Endothelial cell of umbilical vein (primary cell): ENCODE measurements around the gene ARHGAP42. TPM values are rescaled to one million over a fixed set of nuclear protein-coding genes. Genes with fewer than 3 reads are reported as not detected.

Experiments used
- BruUV-seq: library from RNA; stranded (reverse); fragments of 400-500 nt; replicated peaks from 2 replicates; lab custom pipeline; 2021; lab: Mats Ljungman, UMichigan
- CTCF ChIA-PET: fragments of 300-600, 350-600 bp; sonication (Branson Sonifier 250); formaldehyde crosslinking; loops from one replicate; lab custom pipeline; 2021; ENCODE audit warnings: antibody characterized with exemption, inconsistent platforms; lab: Charles Lee
- POLR2A ChIA-PET: fragments of 300-600, 350-600 bp; sonication (Branson Sonifier 250); formaldehyde crosslinking; loops from one replicate; lab custom pipeline; 2021; ENCODE audit warnings: antibody characterized with exemption, inconsistent platforms; lab: Charles Lee
- DNase-seq: peaks from one replicate; pipeline ENCODE4 v3.0.0-alpha.2; 2011; ENCODE audit warnings: low read depth, low spot score
- FAIRE-seq: peaks from 2 replicates; lab custom pipeline; 2011; peaks lifted over from hg19 to GRCh38; lab: Jason Lieb, UNC
- H2AFZ ChIP-seq: 2 replicates; pipeline ENCODE4 v1.6.0; 2012; ENCODE audit warnings: low read depth, low read length, control low read depth, inconsistent platforms
- H3K27ac ChIP-seq: 2 replicates; pipeline ENCODE4 v1.5.1; 2011; ENCODE audit warnings: low read depth, mild to moderate bottlenecking, control low read depth, low read length, moderate library complexity; ENCODE audit not compliant: insufficient read depth
- H3K27me3 ChIP-seq, 2 experiments: 2 replicates each; pipeline versions ENCODE4 v1.6.0 to v1.6.1; 2011; ENCODE audit warnings: low read length in 2 of 2, mixed read lengths in 1 of 2; ENCODE audit not compliant: control insufficient read depth in 2 of 2, insufficient read depth in 2 of 2
- H3K36me3 ChIP-seq, 2 experiments: 2 replicates in 1 of 2; 3 replicates in 1 of 2; pipeline ENCODE4 v1.5.1; 2011; ENCODE audit warnings: low read length in 2 of 2, mild to moderate bottlenecking in 1 of 2, moderate library complexity in 1 of 2; ENCODE audit not compliant: control insufficient read depth in 2 of 2, insufficient read depth in 2 of 2; ENCODE audit errors: extremely low read depth in 1 of 2
- H3K4me1 ChIP-seq: 3 replicates; pipeline ENCODE4 v1.5.1; 2011; ENCODE audit warnings: mild to moderate bottlenecking, low read length; ENCODE audit not compliant: control insufficient read depth, insufficient read depth; ENCODE audit errors: extremely low read depth
- H3K4me2 ChIP-seq: 2 replicates; pipeline ENCODE4 v1.6.1; 2011; ENCODE audit warnings: low read length, control low read depth, mixed read lengths; ENCODE audit not compliant: insufficient read depth
- H3K4me3 ChIP-seq, 3 experiments: fragments of 200-600 bp in 1 of 3; sonication (generic), shearing (Covaris generic) in 1 of 3; replicated peaks in 1 of 3; 2 replicates each; pipeline ENCODE4 v1.5.1; 2011 to 2016; ENCODE audit warnings: control low read depth in 3 of 3, low read length in 3 of 3, mild to moderate bottlenecking in 2 of 3, inconsistent platforms in 1 of 3, low read depth in 1 of 3, moderate library complexity in 1 of 3; ENCODE audit not compliant: insufficient read depth in 1 of 3
- H3K79me2 ChIP-seq: 2 replicates; pipeline ENCODE4 v1.6.0; 2012; ENCODE audit warnings: low read length, inconsistent platforms; ENCODE audit not compliant: control insufficient read depth, insufficient read depth
- H3K9ac ChIP-seq: replicated peaks from 2 replicates; pipeline ENCODE3; 2011; ENCODE audit warnings: low read length, control low read depth; ENCODE audit not compliant: insufficient read depth; ENCODE audit errors: extremely low read depth
- H3K9me1 ChIP-seq: replicated peaks from 3 replicates; pipeline ENCODE4 v1.6.0; 2011; ENCODE audit warnings: mild to moderate bottlenecking, low read length; ENCODE audit not compliant: control insufficient read depth, insufficient read depth; ENCODE audit errors: extremely low read depth
- H3K9me3 ChIP-seq: replicated peaks from 2 replicates; pipeline ENCODE4 v1.5.1; 2012; ENCODE audit warnings: low read length, inconsistent platforms; ENCODE audit not compliant: control insufficient read depth, insufficient read depth
- H4K20me1 ChIP-seq: replicated peaks from 2 replicates; pipeline ENCODE3; 2011; ENCODE audit warnings: mild to moderate bottlenecking, low read length; ENCODE audit not compliant: control insufficient read depth, insufficient read depth; ENCODE audit errors: extremely low read depth
- CTCF ChIP-seq, 2 donors: IDR thresholded peaks; 1 replicate in 1 of 2; 2 replicates in 1 of 2; pipeline ENCODE4 v1.5.1; 2011; ENCODE audit warnings: low read length in 2 of 2, mild to moderate bottlenecking in 2 of 2, moderate library complexity in 2 of 2, control low read depth in 1 of 2, inconsistent platforms in 1 of 2, low read depth in 1 of 2; ENCODE audit not compliant: insufficient read depth in 1 of 2; ENCODE audit errors: extremely low read depth in 1 of 2
- EZH2 ChIP-seq: IDR thresholded peaks from 2 replicates; pipeline ENCODE4 v1.6.1; 2012; ENCODE audit warnings: borderline replicate concordance, low read depth, mild to moderate bottlenecking, moderate library complexity, low read length, inconsistent platforms; ENCODE audit not compliant: severe bottlenecking
- FOS ChIP-seq: IDR thresholded peaks from 2 replicates; pipeline ENCODE4 v1.6.1; 2011; ENCODE audit warnings: mild to moderate bottlenecking, low read length, moderate library complexity, borderline replicate concordance; ENCODE audit not compliant: insufficient read depth
- GATA2 ChIP-seq: IDR thresholded peaks from 2 replicates; pipeline ENCODE4 v1.7.0; 2011; ENCODE audit warnings: low read depth, mild to moderate bottlenecking, moderate library complexity, mixed read lengths, low read length; ENCODE audit not compliant: insufficient read length, insufficient read depth
- JUN ChIP-seq: IDR thresholded peaks from 2 replicates; pipeline ENCODE4 v1.6.1; 2011; ENCODE audit warnings: borderline replicate concordance, low read depth; ENCODE audit not compliant: insufficient read length, insufficient read depth
- MAX ChIP-seq: IDR thresholded peaks from 2 replicates; pipeline ENCODE4 v1.6.1; 2011; ENCODE audit not compliant: insufficient read depth, insufficient read length
- MYC ChIP-seq: IDR thresholded peaks from one replicate; pipeline ENCODE4 v1.6.1; 2011; ENCODE audit warnings: mild to moderate bottlenecking, low read depth, low read length
- POLR2A ChIP-seq: IDR thresholded peaks from 2 replicates; pipeline ENCODE4 v1.6.1; 2012; ENCODE audit warnings: low read depth, mild to moderate bottlenecking, control low read depth, low read length
- POLR2AphosphoS5 ChIP-seq: IDR thresholded peaks from 2 replicates; pipeline ENCODE4 v1.6.1; 2012; ENCODE audit warnings: low read depth, mild to moderate bottlenecking, control low read depth, low read length, moderate library complexity; ENCODE audit not compliant: insufficient read depth
- dilution Hi-C: fragments of 300-500 bp; cut with MboI; formaldehyde crosslinking; loops from one replicate; pipeline ENCODE4 v1.15.0; 2019; ENCODE audit warnings: low sequenced_read_pairs; ENCODE audit not compliant: extremely low pct_ligation_motif_present
- intact Hi-C: fragments of 100-400 bp; cut with micrococcal nuclease; formaldehyde crosslinking; loops from one replicate; pipeline ENCODE4 v1.10.0; 2022
- polyA plus RNA-seq, 4 experiments: library from polyadenylated mRNA; depleted of rRNA in 3 of 4; stranded (reverse) in 3 of 4; unstranded in 1 of 4; fragments of >200 nt; gene quantifications; 2 replicates each; pipeline versions ENCODE4 v1.2.1 to v1.2.3, GENCODE V29; 2011 to 2012; ENCODE audit warnings: missing spikeins in 1 of 4
- total RNA-seq: library from RNA; stranded (reverse); gene quantifications from 2 replicates; pipeline ENCODE4 v1.2.3, GENCODE V29; 2021

The ARHGAP42 gene
- total and polyA plus RNA-seq, 2 donors (not counting 3 experiments of a cell fraction or from before 2014, with no cell fraction given), result 1.8 to 2.4 TPM

- no TSS peak for BruUV-seq
- intact Hi-C loops, result no loop called here
- no peak overlapping the region for H3K4me2 ChIP-seq
These were observed 113.1 kb downstream of the ARHGAP42 start for GRCh38 chr11:100800202-100800601.

More at GRCh38 chr11:100800202-100800601, 113.1 kb downstream of the ARHGAP42 start:
- Histone ChIP-seq H2AFZ (no peak overlapping the region), H3K27ac (no peak overlapping the region), H3K79me2 (no peaks in the 10 kb centered on the region), H3K9ac (no peak overlapping the region), H3K9me3 (no peaks in the 10 kb centered on the region), H3K36me3 (no peaks in the 10 kb centered on the region), H3K4me3 (no peak overlapping the region), H3K27me3 (no peaks in the 10 kb centered on the region), H3K9me1 (no peaks in the 10 kb centered on the region), H3K4me1 (no peaks in the 10 kb centered on the region), H4K20me1 (no peaks in the 10 kb centered on the region)
- FAIRE-seq (no peak), DNase-seq (no peak)
- ChIA-PET POLR2A (no interaction called here), CTCF (no interaction called here)
- TF ChIP-seq GATA2 (no peak), POLR2AphosphoS5 (no peak), FOS (no peak), MYC (no peak), JUN (no peak), POLR2A (no peak), EZH2 (no peak), MAX (no peak), CTCF (IDR thresholded peaks at IDR 0.05; ENCODE audit: extremely low read depth in 1 of 2, insufficient read depth in 1 of 2, low read depth in 1 of 2, low read length in 2 of 2) (no peak)
- dilution Hi-C loops, result no loop called here
